ENCODE measurements around the gene N4BP2L2.

N4BP2L2 gene

GRCh38 chr13:32429433-32429909 lies 109.1 kb downstream of the N4BP2L2 start:
- no peak for DNase-seq (ENCODE audit: low read depth in 2 of 2)
- TF ChIP-seq CTCF (IDR thresholded peaks at IDR 0.05; ENCODE audit: low read depth, low read length): no peak
- H3K4me3 ChIP-seq (replicated peaks in 1 of 2; ENCODE audit: low read depth in 2 of 2, low read length in 2 of 2): no peak overlapping the region

GRCh38 chr13:32428581-32429432 lies 109.8 kb downstream of the N4BP2L2 start:
- H3K4me3 ChIP-seq (replicated peaks in 1 of 2; ENCODE audit: low read depth in 2 of 2, low read length in 2 of 2): peak overlapping the region; percentile 58 to 60
- DNase-seq (ENCODE audit: low read depth in 2 of 2): no peak
- TF ChIP-seq CTCF (IDR thresholded peaks at IDR 0.05; ENCODE audit: low read depth, low read length): no peak

- peak; percentile 44 to 60 for DNase-seq (ENCODE audit: low read depth in 2 of 2)
- H3K4me3 ChIP-seq (replicated peaks in 1 of 2; ENCODE audit: low read depth in 2 of 2, low read length in 2 of 2): peak within 1 kb of the TSS; percentile 58 to 60
- no peak for TF ChIP-seq CTCF (IDR thresholded peaks at IDR 0.05; ENCODE audit: low read depth, low read length)
Measured at GRCh38 chr13:32427852-32428580, 110.6 kb downstream of the N4BP2L2 start, which contains the start of gene N4BP2L1. N4BP2L1 (minus strand) TSS chr13:32428130; CDS start chr13:32428082, 48 bp downstream.

GRCh38 chr13:32426990-32427851 lies 111.4 kb downstream of the N4BP2L2 start:
- peak overlapping the region; percentile 58 to 60 for H3K4me3 ChIP-seq (replicated peaks in 1 of 2; ENCODE audit: low read depth in 2 of 2, low read length in 2 of 2)
- peak; percentile 16 to 19 for DNase-seq (ENCODE audit: low read depth in 2 of 2)
- TF ChIP-seq CTCF (IDR thresholded peaks at IDR 0.05; ENCODE audit: low read depth, low read length): no peak

- TF ChIP-seq CTCF (IDR thresholded peaks at IDR 0.05; ENCODE audit: low read depth, low read length): no peak
- peak in 1 of 2 donors; percentile 34 for DNase-seq (ENCODE audit: low read depth in 2 of 2)
- H3K4me3 ChIP-seq (replicated peaks in 1 of 2; ENCODE audit: low read depth in 2 of 2, low read length in 2 of 2): peak overlapping the region; percentile 58 to 60
Measured at GRCh38 chr13:32426191-32426989, 112.2 kb downstream of the N4BP2L2 start.

Measured in cardiac fibroblast (primary cell).